ENCODE data around the gene LINC01488. TPM values are rescaled to one million over a fixed set of nuclear protein-coding genes. Genes with fewer than 3 reads are reported as not detected.

The LINC01488 gene
- total RNA-seq, 1 donor from 2014 or later, result not detected

DNA sequence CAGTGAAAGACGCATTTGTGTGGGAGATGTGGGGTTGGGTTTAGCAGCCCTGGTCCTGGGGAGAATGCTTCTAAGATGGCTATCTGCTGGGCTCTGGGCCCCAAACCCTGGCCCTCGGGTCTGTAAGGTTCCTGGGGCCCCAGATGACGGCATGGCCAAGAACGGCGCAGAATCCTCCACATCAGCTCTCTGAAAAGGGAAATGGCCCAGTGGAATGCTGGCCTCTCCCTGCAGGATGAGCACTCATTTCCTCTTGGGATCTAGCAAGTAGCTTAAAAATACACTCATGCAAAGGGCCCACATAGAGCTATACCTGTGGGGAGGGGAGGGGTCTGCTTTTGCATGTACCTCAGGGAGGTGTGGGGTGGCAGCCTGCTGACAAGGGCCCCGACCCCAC, 37.5 kb upstream of the LINC01488 start:
- Histone ChIP-seq H3K27ac (peak overlapping the region; percentile 50 to 52), H3K27me3 (no peaks in the 10 kb centered on the region), H3K4me1 (peaks cover 6 to 13% of the 10 kb centered on the region in 2 donors), H3K36me3 (no peaks in the 10 kb centered on the region), H3K9me3 (no peaks in the 10 kb centered on the region), H3K4me3 (peak overlapping the region in 1 of 2 donors; percentile 61)
- intact Hi-C loops (cut with DNase I), result loop anchor here (1.0 to 5.0 kb wide), 6 partner anchors 53 to 312 kb away; no protein-coding TSS in a partner anchor
- DNase-seq (ENCODE audit: low spot score in 2 of 2), result no peak
- TF ChIP-seq, protein P1, sequence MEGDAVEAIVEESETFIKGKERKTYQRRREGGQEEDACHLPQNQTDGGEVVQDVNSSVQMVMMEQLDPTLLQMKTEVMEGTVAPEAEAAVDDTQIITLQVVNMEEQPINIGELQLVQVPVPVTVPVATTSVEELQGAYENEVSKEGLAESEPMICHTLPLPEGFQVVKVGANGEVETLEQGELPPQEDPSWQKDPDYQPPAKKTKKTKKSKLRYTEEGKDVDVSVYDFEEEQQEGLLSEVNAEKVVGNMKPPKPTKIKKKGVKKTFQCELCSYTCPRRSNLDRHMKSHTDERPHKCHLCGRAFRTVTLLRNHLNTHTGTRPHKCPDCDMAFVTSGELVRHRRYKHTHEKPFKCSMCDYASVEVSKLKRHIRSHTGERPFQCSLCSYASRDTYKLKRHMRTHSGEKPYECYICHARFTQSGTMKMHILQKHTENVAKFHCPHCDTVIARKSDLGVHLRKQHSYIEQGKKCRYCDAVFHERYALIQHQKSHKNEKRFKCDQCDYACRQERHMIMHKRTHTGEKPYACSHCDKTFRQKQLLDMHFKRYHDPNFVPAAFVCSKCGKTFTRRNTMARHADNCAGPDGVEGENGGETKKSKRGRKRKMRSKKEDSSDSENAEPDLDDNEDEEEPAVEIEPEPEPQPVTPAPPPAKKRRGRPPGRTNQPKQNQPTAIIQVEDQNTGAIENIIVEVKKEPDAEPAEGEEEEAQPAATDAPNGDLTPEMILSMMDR (IDR thresholded peaks at IDR 0.05), result no peak

GRCh38 chr11:69444381-69445130, 36.9 kb upstream of the LINC01488 start:
- no peaks in the 10 kb centered on the region for H3K9me3 ChIP-seq
- peak overlapping the region; percentile 50 to 52 for H3K27ac ChIP-seq
- no peak for DNase-seq (ENCODE audit: low spot score in 2 of 2)
- TF ChIP-seq, protein P1 (IDR thresholded peaks at IDR 0.05), result peak in 1 of 3 experiments; percentile 19
- H3K4me1 ChIP-seq, result peaks cover 11 to 17% of the 10 kb centered on the region in 2 donors
- H3K36me3 ChIP-seq, result no peaks in the 10 kb centered on the region
- H3K4me3 ChIP-seq, result no peak overlapping the region
- intact Hi-C loops (cut with DNase I), result loop anchor here (2.0 to 5.0 kb wide), 3 partner anchors 52 to 312 kb away; no protein-coding TSS in a partner anchor
- H3K27me3 ChIP-seq, result no peaks in the 10 kb centered on the region

- peak overlapping the region in 1 of 2 donors; percentile 29 for H3K27ac ChIP-seq
- TF ChIP-seq, protein P1 (IDR thresholded peaks at IDR 0.05), result no peak
- peaks cover 14 to 23% of the 10 kb centered on the region in 2 donors for H3K4me1 ChIP-seq
- no peak overlapping the region for H3K4me3 ChIP-seq
- intact Hi-C loops (cut with DNase I), result loop anchor here (2.0 kb wide), 1 partner anchor 52 kb away; no protein-coding TSS in a partner anchor
- no peak for DNase-seq (ENCODE audit: low spot score in 2 of 2)
- H3K27me3 ChIP-seq, result no peaks in the 10 kb centered on the region
- no peaks in the 10 kb centered on the region for H3K36me3 ChIP-seq
- no peaks in the 10 kb centered on the region for H3K9me3 ChIP-seq
These were observed 36.4 kb upstream of the LINC01488 start for GRCh38 chr11:69445131-69445470.

DNA sequence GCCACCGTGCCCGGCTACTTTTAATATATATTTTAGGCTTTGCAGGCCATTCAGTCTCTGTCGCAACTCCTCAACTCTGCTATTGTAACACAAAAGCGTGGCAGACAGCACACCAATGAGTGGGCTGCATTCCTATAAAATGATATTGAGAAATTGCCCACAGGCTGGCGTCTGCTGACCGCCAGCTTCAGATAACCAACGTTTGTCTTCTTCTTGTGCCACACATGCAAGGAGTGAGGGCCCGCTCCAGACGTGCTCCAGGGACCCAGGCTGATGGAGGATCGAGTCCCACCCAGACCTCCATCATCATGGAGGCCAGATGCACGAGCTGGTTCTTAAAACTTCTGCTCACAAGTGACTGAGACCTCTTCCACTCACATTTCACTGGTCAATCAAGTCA, 35.4 kb upstream of the LINC01488 start:
- Histone ChIP-seq H3K27me3 (no peaks in the 10 kb centered on the region), H3K9me3 (no peaks in the 10 kb centered on the region), H3K4me1 (peaks cover 15 to 26% of the 10 kb centered on the region in 2 donors), H3K27ac (no peak overlapping the region), H3K4me3 (no peak overlapping the region), H3K36me3 (no peaks in the 10 kb centered on the region)
- TF ChIP-seq, protein P1 (IDR thresholded peaks at IDR 0.05), result no peak
- intact Hi-C loops (cut with DNase I), result no loop called here
- DNase-seq (ENCODE audit: low spot score in 2 of 2), result no peak

GRCh38 chr11:69447786-69448185, 33.7 kb upstream of the LINC01488 start:
- no peak for DNase-seq (ENCODE audit: low spot score in 2 of 2)
- Histone ChIP-seq H3K4me3 (no peak overlapping the region), H3K4me1 (peaks cover 15 to 25% of the 10 kb centered on the region in 2 donors), H3K27me3 (no peaks in the 10 kb centered on the region), H3K36me3 (no peaks in the 10 kb centered on the region), H3K9me3 (no peaks in the 10 kb centered on the region), H3K27ac (no peak overlapping the region)
- intact Hi-C loops (cut with DNase I), result no loop called here
- TF ChIP-seq, protein P1 (IDR thresholded peaks at IDR 0.05), result no peak

All from ascending aorta (tissue), 2 donors.